Stimulated activated naive CD8-positive, alpha-beta T cell treated with anti-CD3 and anti-CD28 coated beads, Interleukin-15, amount 100 ng/mL, for 72 hours (primary cell): ENCODE data around the gene PCNX1.

Source experiments
- ATAC-seq: fragments of 150-1000 bp; cut with Tn5 transposase; 2 replicates; pipeline ENCODE4 v1.10.0; 2021; ENCODE audit warnings: mild to moderate bottlenecking, moderate library complexity
- DNase-seq, 2 donors: peaks; one replicate each; pipeline ENCODE4 v3.0.0; 2021 to 2022
- H3K27ac Mint-ChIP-seq, 2 donors: one replicate each; pipeline ENCODE4 v1.8.0; 2022; ENCODE audit warnings: mild to moderate bottlenecking in 2 of 2, mixed read lengths in 2 of 2, moderate library complexity in 2 of 2
- H3K27me3 Mint-ChIP-seq: one replicate; pipeline ENCODE4 v1.8.0; 2022; ENCODE audit warnings: mixed read lengths
- H3K4me1 Mint-ChIP-seq: one replicate; pipeline ENCODE4 v1.8.0; 2022; ENCODE audit warnings: mild to moderate bottlenecking, mixed read lengths
- H3K4me3 Mint-ChIP-seq, 2 donors: one replicate each; pipeline ENCODE4 v1.8.0; 2022; ENCODE audit warnings: mild to moderate bottlenecking in 2 of 2, mixed read lengths in 2 of 2, moderate library complexity in 1 of 2
- H3K9me3 Mint-ChIP-seq, 2 donors: one replicate each; pipeline ENCODE4 v1.8.0; 2022; ENCODE audit warnings: mixed read lengths in 2 of 2

Gene PCNX1

GRCh38 chr14:70898111-70898745 is 9.0 kb upstream of the PCNX1 start:
- H3K27me3 Mint-ChIP-seq, result no peaks in the 10 kb centered on the region
- ATAC-seq (no peak), DNase-seq (no peak)
- no peaks in the 10 kb centered on the region for H3K9me3 Mint-ChIP-seq
- no peak overlapping the region for H3K4me3 Mint-ChIP-seq
- H3K27ac Mint-ChIP-seq, result peak overlapping the region in 1 of 2 donors; percentile 2
- peaks cover 75% of the 10 kb centered on the region for H3K4me1 Mint-ChIP-seq

- DNase-seq, result no peak
- Mint-ChIP-seq H3K9me3 (no peaks in the 10 kb centered on the region), H3K4me3 (no peak overlapping the region), H3K27ac (no peak overlapping the region), H3K27me3 (no peaks in the 10 kb centered on the region), H3K4me1 (peaks cover 78% of the 10 kb centered on the region)
- ATAC-seq, result no peak
Observed at GRCh38 chr14:70901269-70901668, 6.0 kb upstream of the PCNX1 start.

GRCh38 chr14:70902184-70902583 is 5.1 kb upstream of the PCNX1 start:
- ATAC-seq (peak; percentile 58), DNase-seq (no peak)
- H3K4me3 Mint-ChIP-seq, result peak overlapping the region in 1 of 2 donors; percentile 52
- H3K4me1 Mint-ChIP-seq, result peaks cover 82% of the 10 kb centered on the region
- H3K9me3 Mint-ChIP-seq, result no peaks in the 10 kb centered on the region
- H3K27me3 Mint-ChIP-seq, result no peaks in the 10 kb centered on the region
- peak overlapping the region in 1 of 2 donors; percentile 34 for H3K27ac Mint-ChIP-seq

DNA sequence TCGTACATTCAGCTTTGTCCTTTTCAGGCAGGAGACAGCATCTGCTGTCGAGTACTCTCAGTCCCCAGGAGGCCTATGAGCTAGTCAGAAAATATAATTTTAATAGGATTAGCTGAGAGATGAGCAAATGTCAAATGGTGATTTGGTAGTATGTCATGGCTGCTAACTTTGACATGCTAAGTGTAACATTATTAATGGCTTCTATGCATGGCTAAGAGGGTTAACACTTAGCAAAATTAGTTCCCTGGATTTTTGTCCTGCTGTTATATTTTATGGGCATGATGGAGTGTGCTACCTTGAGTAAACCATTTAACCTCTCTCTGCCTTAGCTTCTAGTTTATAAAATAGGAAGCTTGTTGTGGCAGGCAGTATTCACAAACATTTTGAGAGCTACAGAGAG is 2.9 kb upstream of the PCNX1 start:
- Mint-ChIP-seq H3K4me1 (peaks cover 70% of the 10 kb centered on the region), H3K27ac (no peak overlapping the region), H3K4me3 (no peak overlapping the region)

DNA sequence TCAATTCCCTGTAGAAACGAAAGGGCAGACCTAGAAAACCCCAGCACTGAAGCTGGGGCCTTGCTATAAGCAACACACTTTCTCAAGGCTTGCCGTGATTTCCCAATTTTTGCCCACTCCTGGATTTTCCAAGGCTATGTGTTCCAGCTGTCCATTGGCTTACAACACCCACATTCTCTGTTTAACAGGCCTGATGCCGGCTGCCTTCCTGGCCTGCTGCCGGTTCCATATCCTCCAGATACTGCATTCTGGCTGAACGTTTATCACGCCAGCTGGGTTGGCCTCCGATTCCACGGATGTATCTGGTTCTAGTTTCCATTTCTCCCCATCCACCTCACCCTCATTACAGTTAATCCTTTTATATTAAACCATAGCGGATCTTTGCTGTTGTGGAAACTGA is 2.0 kb upstream of the PCNX1 start:
- no peak for ATAC-seq
- H3K27me3 Mint-ChIP-seq, result no peaks in the 10 kb centered on the region

More for the DNA sequence above, 2.9 kb upstream of the PCNX1 start:
- Mint-ChIP-seq H3K9me3 (no peaks in the 10 kb centered on the region), H3K27me3 (no peaks in the 10 kb centered on the region)
- no peak for ATAC-seq
- DNase-seq, result no peak

GRCh38 chr14:70906793-70907175 is 475 bp upstream of the PCNX1 start:
- Mint-ChIP-seq H3K27me3 (no peaks in the 10 kb centered on the region), H3K27ac (peak overlapping the region; percentile 95 to 99), H3K4me1 (peaks cover 80% of the 10 kb centered on the region), H3K9me3 (no peaks in the 10 kb centered on the region), H3K4me3 (peak overlapping the region; percentile 95 to 98)
- DNase-seq (no peak), ATAC-seq (peak; percentile 2)

More for the DNA sequence above, 2.0 kb upstream of the PCNX1 start:
- Mint-ChIP-seq H3K9me3 (no peaks in the 10 kb centered on the region), H3K4me3 (no peak overlapping the region), H3K4me1 (peaks cover 77% of the 10 kb centered on the region), H3K27ac (no peak overlapping the region)
- no peak for DNase-seq

DNA sequence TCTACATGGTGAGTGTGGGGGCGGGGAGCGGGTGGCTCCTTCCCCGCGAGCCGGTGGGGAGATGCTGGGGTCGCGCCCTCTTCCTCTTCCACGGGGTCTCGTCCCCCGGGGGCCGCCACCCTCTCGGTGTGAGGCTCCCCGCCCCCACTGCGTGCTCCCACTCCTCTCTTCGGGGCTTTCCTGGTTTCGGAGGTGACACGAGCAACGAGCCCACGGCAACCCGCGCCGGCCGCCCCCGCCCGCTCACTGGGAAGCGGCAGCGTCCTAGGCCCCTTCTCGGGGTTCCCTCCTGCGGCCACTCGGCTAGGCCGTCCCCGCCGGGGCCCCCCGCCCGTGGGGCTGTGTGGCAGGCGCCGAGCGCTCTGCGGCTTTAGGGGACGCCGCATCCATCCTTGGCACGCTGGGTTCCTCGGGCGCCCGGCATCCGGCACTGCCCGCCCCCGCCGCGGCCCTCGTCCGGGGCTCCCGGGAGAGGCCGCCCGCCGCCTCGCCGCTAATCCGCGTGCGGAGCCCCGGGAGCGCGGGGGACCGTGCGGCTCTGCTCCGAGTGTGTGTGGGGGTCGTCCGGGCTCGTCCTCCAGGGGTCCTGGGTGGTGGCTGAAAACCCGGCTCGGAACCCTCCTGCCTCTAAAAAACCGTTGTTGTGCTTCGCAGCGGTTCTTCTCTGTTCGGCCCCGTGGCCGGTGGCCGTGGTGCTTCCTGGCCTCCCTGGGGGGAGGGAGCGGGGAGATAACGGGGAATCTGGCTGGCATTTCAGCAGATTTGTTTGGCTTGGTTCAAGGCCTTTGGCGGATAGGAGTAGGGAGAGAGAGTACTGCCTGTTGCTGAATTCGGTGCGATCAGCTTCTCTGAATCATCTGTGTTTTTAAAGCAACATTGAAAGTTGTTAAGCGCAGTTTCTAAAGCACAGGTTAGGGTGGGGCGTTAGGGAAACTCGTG is 1.0 kb downstream of the PCNX1 start:
- no peaks in the 10 kb centered on the region for H3K27me3 Mint-ChIP-seq
- peak overlapping the region; percentile 95 to 98 for H3K4me3 Mint-ChIP-seq
- H3K9me3 Mint-ChIP-seq, result no peaks in the 10 kb centered on the region
- ATAC-seq (peak; percentile 63), DNase-seq (peak; percentile 64 to 73)
- H3K27ac Mint-ChIP-seq, result peak overlapping the region; percentile 88 to 97
- peaks cover 80% of the 10 kb centered on the region for H3K4me1 Mint-ChIP-seq

GRCh38 chr14:70908935-70909641 is 1.8 kb downstream of the PCNX1 start:
- Mint-ChIP-seq H3K27ac (peak overlapping the region; percentile 88 to 97), H3K4me1 (peaks cover 72% of the 10 kb centered on the region), H3K4me3 (peak overlapping the region; percentile 88 to 95), H3K27me3 (no peaks in the 10 kb centered on the region), H3K9me3 (no peaks in the 10 kb centered on the region)
- ATAC-seq (no peak), DNase-seq (no peak)

- H3K4me1 Mint-ChIP-seq, result peaks cover 66% of the 10 kb centered on the region
- H3K9me3 Mint-ChIP-seq, result no peaks in the 10 kb centered on the region
- ATAC-seq (no peak), DNase-seq (no peak)
- no peaks in the 10 kb centered on the region for H3K27me3 Mint-ChIP-seq
- H3K27ac Mint-ChIP-seq, result peak overlapping the region in 1 of 2 donors; percentile 20
- peak overlapping the region; percentile 88 to 95 for H3K4me3 Mint-ChIP-seq
Observed at GRCh38 chr14:70909733-70910614, 2.7 kb downstream of the PCNX1 start.

DNA sequence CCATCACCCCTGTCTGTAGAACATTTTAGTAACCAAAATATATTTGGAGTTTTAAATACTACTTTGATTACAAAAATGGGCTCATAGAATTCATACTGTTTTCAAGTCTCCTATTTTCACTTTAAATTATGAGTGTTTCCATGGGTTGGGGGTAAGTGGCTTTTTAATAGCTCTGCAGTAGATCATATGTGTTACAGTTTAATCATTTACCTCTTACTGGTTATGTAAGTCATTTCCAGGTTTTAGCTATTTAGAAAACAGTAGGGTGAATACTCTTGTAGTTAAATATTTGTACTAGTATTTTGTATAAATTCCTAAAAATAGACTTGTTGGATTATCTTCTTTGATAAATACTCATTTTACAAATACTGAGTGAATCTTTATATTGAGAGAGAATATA is 8.2 kb downstream of the PCNX1 start:
- Mint-ChIP-seq H3K4me3 (peak overlapping the region in 1 of 2 donors; percentile 63), H3K9me3 (no peaks in the 10 kb centered on the region), H3K4me1 (peaks cover 82% of the 10 kb centered on the region), H3K27ac (peak overlapping the region in 1 of 2 donors; percentile 22), H3K27me3 (no peaks in the 10 kb centered on the region)
- no peak for ATAC-seq
- DNase-seq, result no peak

DNA sequence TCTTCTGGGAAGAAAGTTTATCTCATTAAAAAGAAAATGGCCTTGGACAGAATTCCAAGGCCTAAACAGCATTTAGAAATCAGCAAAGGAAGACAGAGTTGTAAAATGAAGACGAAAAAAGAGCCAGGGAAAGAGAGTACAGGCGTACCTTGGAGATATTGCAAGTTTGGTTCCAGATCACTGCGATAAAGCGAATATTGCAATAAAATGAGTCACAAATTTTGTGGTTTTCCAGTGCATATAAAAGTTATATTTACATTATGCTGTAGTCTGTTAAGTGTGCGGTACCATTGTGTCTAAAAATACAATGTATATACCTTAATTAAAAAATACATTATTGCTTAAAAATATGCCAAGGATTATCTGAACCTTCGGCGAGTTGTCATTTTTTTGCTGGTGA is 9.0 kb downstream of the PCNX1 start:
- ATAC-seq, result no peak
- H3K4me3 Mint-ChIP-seq, result peak overlapping the region; percentile 51 to 63
- DNase-seq, result no peak
- no peaks in the 10 kb centered on the region for H3K9me3 Mint-ChIP-seq
- peaks cover 82% of the 10 kb centered on the region for H3K4me1 Mint-ChIP-seq
- H3K27me3 Mint-ChIP-seq, result no peaks in the 10 kb centered on the region
- H3K27ac Mint-ChIP-seq, result no peak overlapping the region

DNA sequence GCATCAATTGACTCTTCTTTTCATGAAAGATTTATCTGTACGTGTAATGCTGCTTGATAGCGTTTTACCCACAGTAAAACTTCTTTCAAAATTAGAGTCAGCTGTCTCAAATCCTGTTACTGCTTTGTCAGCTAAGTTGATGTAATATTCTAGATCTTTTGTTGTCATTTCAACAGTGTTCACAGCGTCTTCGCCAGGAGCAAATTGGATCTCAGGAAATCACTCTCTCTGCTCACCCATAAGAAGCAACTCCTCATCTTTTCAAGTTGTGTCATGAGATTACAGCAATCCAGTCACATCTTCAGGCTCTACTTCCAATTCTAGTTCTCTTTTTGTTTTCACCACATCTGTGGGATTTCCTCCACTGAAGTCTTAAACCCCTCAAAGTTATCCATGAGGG is 9.5 kb downstream of the PCNX1 start:
- ATAC-seq (no peak), DNase-seq (no peak)
- Mint-ChIP-seq H3K9me3 (no peaks in the 10 kb centered on the region), H3K27me3 (no peaks in the 10 kb centered on the region), H3K4me1 (peaks cover 82% of the 10 kb centered on the region), H3K27ac (peak overlapping the region in 1 of 2 donors; percentile 7), H3K4me3 (peak overlapping the region in 1 of 2 donors; percentile 47)

DNA sequence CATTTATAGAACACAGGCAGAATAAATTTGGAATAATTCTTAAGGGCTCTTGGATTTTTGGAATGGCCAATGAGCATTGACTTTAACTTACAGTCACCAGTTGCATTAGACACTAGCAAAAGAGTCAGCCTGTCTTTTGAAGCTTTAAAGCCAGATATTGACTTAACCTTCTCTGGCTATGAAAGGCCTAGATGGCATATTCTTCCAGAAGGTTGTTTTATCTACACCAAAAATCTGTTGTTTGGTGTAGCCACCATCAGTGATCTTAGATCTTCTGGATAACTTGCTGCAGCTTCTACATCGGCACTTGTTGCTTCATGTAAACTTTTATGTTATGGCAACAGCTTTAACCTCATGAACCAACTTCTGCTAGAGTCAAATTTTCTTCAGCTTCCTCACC is 10.4 kb downstream of the PCNX1 start:
- no peak overlapping the region for H3K4me3 Mint-ChIP-seq
- no peak overlapping the region for H3K27ac Mint-ChIP-seq
- DNase-seq, result no peak
- peaks cover 79% of the 10 kb centered on the region for H3K4me1 Mint-ChIP-seq
- no peaks in the 10 kb centered on the region for H3K27me3 Mint-ChIP-seq
- ATAC-seq, result no peak
- no peaks in the 10 kb centered on the region for H3K9me3 Mint-ChIP-seq

- ATAC-seq (no peak), DNase-seq (no peak)
- H3K27ac Mint-ChIP-seq, result peak overlapping the region in 1 of 2 donors; percentile 84
- H3K4me3 Mint-ChIP-seq, result peak overlapping the region; percentile 63 to 69
- H3K27me3 Mint-ChIP-seq, result no peaks in the 10 kb centered on the region
- no peaks in the 10 kb centered on the region for H3K9me3 Mint-ChIP-seq
- peaks cover 88% of the 10 kb centered on the region for H3K4me1 Mint-ChIP-seq
Observed at GRCh38 chr14:70919774-70920173, 12.5 kb downstream of the PCNX1 start.

DNA sequence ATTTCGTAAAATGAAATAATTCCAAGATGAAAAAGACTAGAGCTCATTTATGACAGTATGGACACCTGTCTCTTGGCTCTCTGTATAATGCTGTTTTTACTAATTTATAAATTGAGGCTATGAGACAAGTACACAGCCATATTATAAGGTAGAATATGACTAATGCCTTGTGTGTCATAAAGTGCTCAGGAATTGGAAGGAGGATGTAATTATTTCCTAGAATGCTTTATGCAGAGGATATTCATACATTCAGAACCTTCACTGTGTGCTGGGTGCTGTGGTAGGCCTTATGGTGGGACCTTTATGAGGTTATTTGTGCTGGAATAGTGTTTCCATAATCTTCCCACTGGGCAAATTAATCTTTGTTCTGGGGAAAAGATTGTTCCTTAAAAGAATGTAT is 13.3 kb downstream of the PCNX1 start:
- Mint-ChIP-seq H3K9me3 (no peaks in the 10 kb centered on the region), H3K27me3 (no peaks in the 10 kb centered on the region), H3K4me1 (peaks cover 87% of the 10 kb centered on the region), H3K27ac (no peak overlapping the region), H3K4me3 (peak overlapping the region in 1 of 2 donors; percentile 63)
- DNase-seq (no peak), ATAC-seq (peak; percentile 84)
